Measurements from ENCODE around the gene DDO. TPM values are rescaled to one million over a fixed set of nuclear protein-coding genes. Genes with fewer than 3 reads are reported as not detected.

DDO gene
- total RNA-seq, 1 experiment from 2014 or later, result 1.4 TPM

DNA sequence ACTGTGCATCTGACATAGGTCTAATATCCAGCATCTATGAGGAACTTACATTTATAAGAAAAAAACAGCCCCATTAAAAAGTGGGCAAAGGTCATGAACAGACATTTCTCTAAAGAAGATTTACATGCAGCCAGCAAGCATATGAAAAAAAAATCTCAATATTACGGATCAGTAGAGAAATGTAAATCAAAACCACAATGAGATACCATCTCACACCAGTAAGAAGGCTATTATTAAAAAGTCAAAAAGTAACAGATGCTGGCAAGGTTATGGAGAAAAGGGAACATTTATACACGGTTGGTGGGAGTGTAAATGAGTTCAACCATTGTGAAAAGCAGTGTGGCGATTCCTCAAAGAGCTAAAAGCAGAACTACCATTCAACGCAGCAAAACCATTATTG, 70.3 kb downstream of the DDO start:
- DNase-seq (ENCODE audit: low spot score), result no peak

DNA sequence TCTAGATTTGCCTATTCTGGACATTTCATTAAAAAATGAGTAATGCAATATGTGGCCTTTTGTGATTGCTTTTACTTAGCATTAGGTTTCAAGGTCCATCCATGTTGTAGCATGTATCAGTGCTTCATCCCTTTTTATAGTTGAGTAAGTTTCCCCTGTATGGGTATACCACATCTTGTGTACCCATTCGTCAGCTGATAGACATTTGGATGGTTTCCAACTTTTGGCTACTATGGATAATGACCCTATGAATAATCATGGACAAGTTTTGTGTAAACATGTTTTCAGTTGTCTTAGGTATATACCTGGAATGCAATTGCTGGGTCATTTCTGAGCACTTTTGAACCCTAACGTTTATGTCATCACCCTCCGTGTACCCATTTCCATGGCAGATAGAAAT, 72.6 kb downstream of the DDO start:
- DNase-seq (ENCODE audit: low spot score), result no peak

Other genes starting within 250 kb of the DDO start
- gene WASF1, start 235.9 kb downstream of the DDO start, total RNA-seq (2014; rRNA removed; shearing (Covaris generic)), result 12.9 and 15.1 TPM in 2 replicates
- gene CDC40, start 235.1 kb downstream of the DDO start, total RNA-seq (2014; rRNA removed; shearing (Covaris generic)), result 12.9 and 17.2 TPM in 2 replicates
- 0.25 TPM in 1 of 2 replicates, not detected in the other for gene METTL24, start 57.2 kb downstream of the DDO start, total RNA-seq (2014; rRNA removed; shearing (Covaris generic))
- gene SLC22A16, start 61.0 kb upstream of the DDO start, total RNA-seq (2014; rRNA removed; shearing (Covaris generic)), result not detected in 2 replicates

Measured in H4 (cell line).